ENCODE data around the gene CRHR2.

DNA sequence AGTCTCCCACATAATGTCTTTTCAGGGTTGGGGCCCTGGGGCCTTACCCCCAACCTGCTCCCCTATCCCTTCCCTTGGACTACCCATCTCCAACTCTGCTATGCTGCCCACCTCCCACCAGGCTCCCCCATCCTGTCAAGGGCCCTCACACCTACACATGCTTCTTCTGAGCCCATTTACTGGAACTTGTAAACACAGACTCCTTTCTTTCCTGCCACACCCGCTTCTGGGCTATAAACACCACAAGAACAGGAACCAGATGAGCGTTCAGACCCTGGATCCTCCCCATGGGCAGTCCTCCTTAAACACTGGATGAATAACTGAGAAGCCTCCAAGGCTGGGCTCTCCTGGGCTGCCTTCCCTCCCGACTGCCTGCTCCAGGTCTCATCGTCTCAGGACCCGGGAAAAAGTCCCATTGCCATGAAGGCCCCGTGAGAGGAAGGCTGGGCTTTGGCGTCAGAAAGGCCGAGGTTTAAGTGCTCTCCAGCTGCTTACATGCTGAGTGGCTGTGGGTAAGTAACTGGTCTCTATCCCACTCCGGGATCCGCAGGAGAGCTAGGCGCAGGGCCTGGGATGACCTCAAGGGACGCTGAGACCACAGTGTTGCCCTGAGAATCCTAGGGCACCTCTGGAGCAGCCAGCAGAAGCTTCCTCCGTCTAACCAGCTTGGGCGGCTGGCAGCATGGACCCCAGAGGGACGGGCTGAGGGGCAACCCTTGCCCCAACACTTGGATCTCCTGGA is 15.6 kb upstream of the CRHR2 start:
- TF ChIP-seq POLR2A (IDR thresholded peaks at IDR 0.05; ENCODE audit: low read depth, low read length) (no peak), POLR2AphosphoS5 (IDR thresholded peaks at IDR 0.05; ENCODE audit: low read depth, low read length) (no peak)
